Memory B cell (primary cell): ENCODE measurements around the gene SH3RF3.

ENCODE experiments used
- ATAC-seq: fragments of 150-1000 bp; cut with Tn5 transposase; 2 replicates; pipeline ENCODE4 v1.10.0; 2021; ENCODE audit warnings: low read depth, mild to moderate bottlenecking, moderate library complexity
- DNase-seq, 2 donors: peaks; one replicate each; pipeline ENCODE4 v3.0.0; 2022; ENCODE audit warnings: low spot score in 2 of 2
- H3K27ac Mint-ChIP-seq: one replicate; pipeline ENCODE4 v1.8.0; 2022; ENCODE audit warnings: mild to moderate bottlenecking, moderate library complexity, mixed read lengths
- H3K27me3 Mint-ChIP-seq: one replicate; pipeline ENCODE4 v1.8.0; 2022; ENCODE audit warnings: mixed read lengths
- H3K36me3 Mint-ChIP-seq: one replicate; pipeline ENCODE4 v1.8.0; 2022; ENCODE audit warnings: mild to moderate bottlenecking, mixed read lengths
- H3K4me1 Mint-ChIP-seq: one replicate; pipeline ENCODE4 v1.8.0; 2022; ENCODE audit warnings: mixed read lengths
- H3K4me3 Mint-ChIP-seq: one replicate; pipeline ENCODE4 v1.8.0; 2022; ENCODE audit warnings: mild to moderate bottlenecking, moderate library complexity, mixed read lengths
- H3K9me3 Mint-ChIP-seq: one replicate; pipeline ENCODE4 v1.8.0; 2022; ENCODE audit warnings: mixed read lengths

SH3RF3 gene

DNA sequence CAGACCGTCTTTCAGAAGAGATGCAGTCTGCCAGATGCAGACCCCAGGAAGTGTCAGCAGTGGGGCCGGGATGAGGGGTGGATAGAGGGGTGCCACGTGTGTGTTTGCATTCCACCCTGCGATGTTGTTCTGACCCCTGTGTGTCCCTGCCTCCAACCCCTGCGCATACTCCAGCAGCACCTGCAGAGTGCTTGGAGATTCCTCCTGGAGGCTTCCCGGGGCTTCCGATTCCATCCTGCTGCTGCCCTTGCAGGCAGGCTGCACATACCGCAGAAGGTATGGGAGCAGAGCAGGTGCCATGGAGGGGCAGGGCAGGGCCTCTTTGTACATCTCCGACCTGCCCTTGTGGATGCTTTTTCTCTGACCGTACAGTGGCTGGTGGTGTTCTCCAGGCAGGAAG is 177.2 kb downstream of the SH3RF3 start:
- Mint-ChIP-seq H3K4me3 (no peak overlapping the region), H3K4me1 (no peaks in the 10 kb centered on the region), H3K27ac (no peak overlapping the region), H3K36me3 (no peaks in the 10 kb centered on the region), H3K9me3 (no peaks in the 10 kb centered on the region), H3K27me3 (peaks cover 4% of the 10 kb centered on the region)
- DNase-seq (no peak), ATAC-seq (no peak)

GRCh38 chr2:109311771-109312170 is 182.8 kb downstream of the SH3RF3 start:
- no peak for DNase-seq
- no peak overlapping the region for H3K4me3 Mint-ChIP-seq
- H3K4me1 Mint-ChIP-seq, result no peaks in the 10 kb centered on the region
- H3K27me3 Mint-ChIP-seq, result peaks cover 4% of the 10 kb centered on the region
- ATAC-seq, result no peak
- no peaks in the 10 kb centered on the region for H3K9me3 Mint-ChIP-seq
- no peaks in the 10 kb centered on the region for H3K36me3 Mint-ChIP-seq
- no peak overlapping the region for H3K27ac Mint-ChIP-seq

- H3K4me1 Mint-ChIP-seq, result no peaks in the 10 kb centered on the region
- no peak overlapping the region for H3K27ac Mint-ChIP-seq
- ATAC-seq (no peak), DNase-seq (no peak)
- H3K27me3 Mint-ChIP-seq, result peaks cover 4% of the 10 kb centered on the region
- no peaks in the 10 kb centered on the region for H3K9me3 Mint-ChIP-seq
- H3K36me3 Mint-ChIP-seq, result no peaks in the 10 kb centered on the region
- H3K4me3 Mint-ChIP-seq, result no peak overlapping the region
These were observed 183.9 kb downstream of the SH3RF3 start for GRCh38 chr2:109312902-109313301.

DNA sequence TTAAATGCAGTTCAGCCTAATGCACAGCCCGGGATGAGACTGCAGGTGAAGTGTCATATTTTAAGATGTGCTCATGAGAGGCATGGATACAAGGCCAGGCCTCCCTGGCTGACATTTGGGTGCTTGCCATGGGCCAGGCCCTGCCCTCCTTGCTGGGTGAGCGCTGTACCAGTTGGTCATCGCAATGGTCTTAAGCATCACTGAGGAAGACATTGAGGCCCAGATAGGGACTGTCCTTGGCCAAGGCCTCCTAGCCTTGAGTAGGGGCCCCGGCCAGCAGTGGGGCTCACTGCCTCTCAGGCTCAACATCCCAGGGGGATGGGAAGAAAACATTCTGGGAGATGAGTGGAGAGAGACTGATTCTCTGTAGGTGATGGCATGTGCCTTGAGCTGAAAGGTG is 184.3 kb downstream of the SH3RF3 start:
- Mint-ChIP-seq H3K27ac (no peak overlapping the region), H3K27me3 (peaks cover 4% of the 10 kb centered on the region), H3K4me3 (no peak overlapping the region), H3K36me3 (no peaks in the 10 kb centered on the region), H3K4me1 (no peaks in the 10 kb centered on the region), H3K9me3 (no peaks in the 10 kb centered on the region)
- no peak for DNase-seq
- no peak for ATAC-seq

GRCh38 chr2:109316091-109316490 is 187.1 kb downstream of the SH3RF3 start:
- Mint-ChIP-seq H3K36me3 (no peaks in the 10 kb centered on the region), H3K9me3 (no peaks in the 10 kb centered on the region)

DNA sequence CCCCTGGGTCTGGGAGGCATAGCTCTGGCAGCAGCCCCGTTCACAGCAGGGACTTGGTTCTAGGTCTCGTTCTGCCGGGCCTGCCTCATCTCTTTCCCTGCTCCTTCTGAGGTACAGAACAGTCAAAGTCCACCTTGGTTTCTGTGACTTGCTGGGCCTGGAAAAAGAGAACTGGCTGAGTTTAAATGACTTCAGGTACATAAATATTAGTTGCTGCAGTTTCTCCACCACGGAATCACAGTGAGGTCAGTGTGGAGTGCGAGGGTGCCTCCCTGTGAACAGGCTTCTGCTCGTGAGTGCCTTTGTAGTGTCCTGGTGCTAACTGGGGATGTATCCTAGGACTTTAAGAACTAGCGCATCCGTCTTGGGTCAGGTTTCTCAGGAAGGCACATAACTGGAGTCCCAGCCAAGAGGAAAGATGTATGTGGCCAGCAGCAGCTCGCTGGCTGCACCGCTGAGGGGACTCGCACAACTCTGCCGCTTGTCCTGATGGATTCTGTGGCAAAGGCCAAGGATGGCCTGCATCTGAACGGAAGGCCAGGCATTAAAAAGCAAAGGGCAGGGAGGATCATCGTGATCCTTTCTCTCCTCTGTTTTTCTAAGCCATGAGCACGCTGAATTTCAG is 188.6 kb downstream of the SH3RF3 start:
- ATAC-seq, result no peak
- peaks cover 5% of the 10 kb centered on the region for H3K27me3 Mint-ChIP-seq
- no peaks in the 10 kb centered on the region for H3K9me3 Mint-ChIP-seq
- H3K4me3 Mint-ChIP-seq, result no peak overlapping the region
- DNase-seq, result no peak
- H3K27ac Mint-ChIP-seq, result no peak overlapping the region
- no peaks in the 10 kb centered on the region for H3K4me1 Mint-ChIP-seq
- H3K36me3 Mint-ChIP-seq, result no peaks in the 10 kb centered on the region

More at GRCh38 chr2:109316091-109316490, 187.1 kb downstream of the SH3RF3 start:
- DNase-seq (no peak), ATAC-seq (no peak)
- Mint-ChIP-seq H3K4me3 (no peak overlapping the region), H3K27ac (no peak overlapping the region), H3K4me1 (no peaks in the 10 kb centered on the region), H3K27me3 (peaks cover 6% of the 10 kb centered on the region)

GRCh38 chr2:109318150-109318948 is 189.3 kb downstream of the SH3RF3 start:
- Mint-ChIP-seq H3K4me1 (no peaks in the 10 kb centered on the region), H3K4me3 (no peak overlapping the region), H3K9me3 (no peaks in the 10 kb centered on the region), H3K36me3 (no peaks in the 10 kb centered on the region), H3K27me3 (peaks cover 4% of the 10 kb centered on the region), H3K27ac (no peak overlapping the region)
- DNase-seq (no peak), ATAC-seq (no peak)

- no peak overlapping the region for H3K27ac Mint-ChIP-seq
- DNase-seq (no peak), ATAC-seq (no peak)
- H3K36me3 Mint-ChIP-seq, result no peaks in the 10 kb centered on the region
- H3K4me1 Mint-ChIP-seq, result no peaks in the 10 kb centered on the region
- no peaks in the 10 kb centered on the region for H3K9me3 Mint-ChIP-seq
- H3K4me3 Mint-ChIP-seq, result no peak overlapping the region
- H3K27me3 Mint-ChIP-seq, result peaks cover 3% of the 10 kb centered on the region
These were observed 189.9 kb downstream of the SH3RF3 start for GRCh38 chr2:109318949-109319342.

DNA sequence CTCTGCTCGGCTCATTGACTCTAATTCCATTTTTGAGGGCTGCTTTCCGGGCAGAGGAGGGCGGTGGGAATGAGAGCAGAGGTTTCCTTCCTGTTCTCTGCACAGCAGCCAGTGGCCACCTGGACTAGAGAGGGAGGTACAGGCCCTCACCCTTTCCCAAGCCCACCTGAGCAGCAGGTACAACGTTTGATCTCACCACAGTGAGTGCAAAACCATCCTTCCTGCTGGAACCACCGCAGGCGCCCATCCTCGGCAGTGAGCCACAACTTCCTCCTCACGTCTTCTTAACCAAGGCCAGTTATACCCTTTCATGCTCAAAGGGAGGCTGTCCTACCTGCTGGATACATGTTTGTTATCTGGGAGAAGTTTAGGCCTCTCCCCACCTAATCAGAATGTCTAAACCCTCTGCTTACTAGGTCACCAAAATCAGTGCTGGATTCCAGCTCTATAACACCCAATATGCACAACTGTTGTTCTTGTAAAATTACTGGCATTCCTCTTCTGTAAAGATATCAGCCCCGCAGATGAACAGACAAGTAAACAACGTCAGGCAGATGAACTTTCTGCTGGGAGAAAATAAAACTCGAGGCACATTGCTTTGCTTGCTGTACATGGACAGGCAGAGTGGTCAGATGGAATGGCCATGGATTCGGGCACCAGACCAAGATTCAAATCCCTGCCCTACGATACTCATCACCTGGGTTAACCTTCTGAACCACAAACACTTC is 191.4 kb downstream of the SH3RF3 start:
- no peaks in the 10 kb centered on the region for H3K9me3 Mint-ChIP-seq
- no peak overlapping the region for H3K27ac Mint-ChIP-seq
- peaks cover 3% of the 10 kb centered on the region for H3K27me3 Mint-ChIP-seq
- no peaks in the 10 kb centered on the region for H3K4me1 Mint-ChIP-seq
- DNase-seq (no peak), ATAC-seq (no peak)
- no peak overlapping the region for H3K4me3 Mint-ChIP-seq
- no peaks in the 10 kb centered on the region for H3K36me3 Mint-ChIP-seq

DNA sequence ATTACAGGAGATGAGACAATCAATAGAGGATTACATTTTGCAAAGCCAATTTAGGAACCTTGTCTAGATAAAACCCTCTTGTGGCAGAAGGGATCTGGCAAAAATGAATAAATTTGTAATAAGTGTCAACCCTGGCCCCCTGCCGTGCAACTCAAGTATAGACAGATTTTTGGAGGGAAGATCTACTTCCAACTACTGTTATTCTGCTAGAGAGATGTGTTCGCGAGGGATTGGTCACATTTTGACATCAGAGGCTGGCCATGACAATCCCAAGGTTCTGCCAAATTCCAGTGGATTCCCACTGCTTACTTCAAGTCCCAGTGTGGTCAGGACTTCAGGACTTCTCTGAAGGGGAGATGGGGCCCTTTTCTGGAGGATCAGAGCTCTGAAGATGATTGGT is 192.6 kb downstream of the SH3RF3 start:
- H3K9me3 Mint-ChIP-seq, result no peaks in the 10 kb centered on the region
- no peaks in the 10 kb centered on the region for H3K36me3 Mint-ChIP-seq
- ATAC-seq, result no peak
- DNase-seq, result no peak
- peaks cover 3% of the 10 kb centered on the region for H3K27me3 Mint-ChIP-seq
- H3K27ac Mint-ChIP-seq, result no peak overlapping the region
- H3K4me1 Mint-ChIP-seq, result no peaks in the 10 kb centered on the region
- H3K4me3 Mint-ChIP-seq, result no peak overlapping the region

DNA sequence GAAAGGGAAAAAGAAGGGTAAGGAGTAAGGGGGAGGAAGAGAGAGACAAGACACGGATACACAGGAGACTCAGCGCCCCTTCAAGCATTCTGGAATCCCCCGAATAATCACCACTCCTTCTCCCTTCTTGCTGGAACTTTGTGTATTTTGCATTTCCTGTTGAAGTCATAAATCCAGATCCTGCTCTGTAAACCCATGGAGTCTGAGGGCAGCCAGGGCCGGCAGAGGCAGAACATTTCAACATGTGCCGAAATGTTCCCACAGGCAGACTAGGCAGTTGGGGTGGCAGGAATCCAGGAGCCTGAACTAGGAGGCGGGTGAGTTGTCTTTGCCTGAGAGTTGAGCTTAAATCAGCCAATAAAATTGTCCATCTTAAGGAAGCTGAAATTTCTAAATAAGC is 193.1 kb downstream of the SH3RF3 start:
- no peaks in the 10 kb centered on the region for H3K9me3 Mint-ChIP-seq
- H3K27ac Mint-ChIP-seq, result no peak overlapping the region
- ATAC-seq, result no peak
- H3K4me3 Mint-ChIP-seq, result no peak overlapping the region
- H3K36me3 Mint-ChIP-seq, result no peaks in the 10 kb centered on the region
- DNase-seq, result no peak
- no peaks in the 10 kb centered on the region for H3K4me1 Mint-ChIP-seq
- H3K27me3 Mint-ChIP-seq, result peaks cover 3% of the 10 kb centered on the region

GRCh38 chr2:109322641-109323040 is 193.6 kb downstream of the SH3RF3 start:
- ATAC-seq, result no peak
- peaks cover 3% of the 10 kb centered on the region for H3K27me3 Mint-ChIP-seq
- no peak overlapping the region for H3K4me3 Mint-ChIP-seq

GRCh38 chr2:109324861-109325260 is 195.9 kb downstream of the SH3RF3 start:
- ATAC-seq (no peak), DNase-seq (no peak)
- Mint-ChIP-seq H3K27ac (no peak overlapping the region), H3K9me3 (no peaks in the 10 kb centered on the region), H3K27me3 (peaks cover 7% of the 10 kb centered on the region), H3K4me1 (no peaks in the 10 kb centered on the region), H3K36me3 (no peaks in the 10 kb centered on the region), H3K4me3 (no peak overlapping the region)

More at GRCh38 chr2:109322641-109323040, 193.6 kb downstream of the SH3RF3 start:
- DNase-seq, result no peak
- H3K36me3 Mint-ChIP-seq, result no peaks in the 10 kb centered on the region
- H3K9me3 Mint-ChIP-seq, result no peaks in the 10 kb centered on the region
- H3K4me1 Mint-ChIP-seq, result no peaks in the 10 kb centered on the region
- H3K27ac Mint-ChIP-seq, result no peak overlapping the region

DNA sequence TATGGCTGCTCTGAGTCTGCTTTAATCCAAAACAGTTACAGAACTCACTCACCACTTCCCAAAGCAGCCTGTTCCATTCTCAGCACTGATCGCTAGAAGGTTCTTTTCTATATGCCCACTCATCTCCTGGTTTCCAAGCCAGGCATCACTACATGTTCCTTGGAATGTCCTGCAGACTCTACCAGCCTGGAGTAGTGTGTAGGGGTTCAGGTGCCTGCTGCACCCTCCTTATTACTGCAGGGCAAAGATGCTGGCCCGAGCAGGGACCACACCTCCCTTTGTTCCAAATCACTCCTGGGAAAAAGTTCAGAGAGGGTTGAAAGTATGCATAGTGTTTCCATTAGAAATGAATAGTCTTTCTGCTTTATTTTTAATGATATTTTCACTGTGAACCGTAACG is 196.6 kb downstream of the SH3RF3 start:
- Mint-ChIP-seq H3K27me3 (peaks cover 9% of the 10 kb centered on the region), H3K36me3 (no peaks in the 10 kb centered on the region), H3K27ac (no peak overlapping the region), H3K4me3 (no peak overlapping the region), H3K9me3 (no peaks in the 10 kb centered on the region), H3K4me1 (no peaks in the 10 kb centered on the region)
- no peak for ATAC-seq
- no peak for DNase-seq
